NB4 (cell line): Measurements from ENCODE around the gene KITLG.
"Not testable (repeated sequence)": the region's sequence is repeated elsewhere in the genome, so short reads cannot be mapped to it uniquely, and the experiment has no call there.

Source experiments
- DNase-seq: peaks from one replicate; pipeline ENCODE4 v3.0.0; 2010; ENCODE audit warnings: low read depth
- H3K4me3 ChIP-seq: one replicate; pipeline ENCODE4 v1.5.1; 2011; ENCODE audit warnings: mild to moderate bottlenecking, low read depth, low read length, moderate library complexity
- CTCF ChIP-seq: IDR thresholded peaks from one replicate; pipeline ENCODE4 v1.5.1; 2012; ENCODE audit warnings: low read depth, low read length
- MAX ChIP-seq: IDR thresholded peaks from 2 replicates; pipeline ENCODE4 v1.6.1; 2011; ENCODE audit warnings: low read depth, low read length
- MYC ChIP-seq: IDR thresholded peaks from 2 replicates; pipeline ENCODE4 v1.6.1; 2011; ENCODE audit warnings: low read depth, low read length
- POLR2A ChIP-seq: IDR thresholded peaks from 2 replicates; pipeline ENCODE4 v1.6.1; 2011; ENCODE audit warnings: mild to moderate bottlenecking; ENCODE audit not compliant: insufficient read length; ENCODE audit errors: extremely low read depth

KITLG gene

GRCh38 chr12:88553941-88554658, 26.2 kb downstream of the KITLG start:
- TF ChIP-seq MAX, result no peak
- no peak for TF ChIP-seq CTCF
- no peak for TF ChIP-seq POLR2A
- TF ChIP-seq MYC, result no peak
- no peak for DNase-seq
- no peak overlapping the region for H3K4me3 ChIP-seq

- TF ChIP-seq CTCF, result no peak
- no peak for TF ChIP-seq MAX
- no peak for TF ChIP-seq POLR2A
- no peak for TF ChIP-seq MYC
- DNase-seq, result no peak
- H3K4me3 ChIP-seq, result no peak overlapping the region
Measured at GRCh38 chr12:88552610-88553079, 27.6 kb downstream of the KITLG start.

- no peak for TF ChIP-seq MAX
- TF ChIP-seq CTCF, result no peak
- TF ChIP-seq MYC, result no peak
- TF ChIP-seq POLR2A, result no peak
- H3K4me3 ChIP-seq, result no peak overlapping the region
- DNase-seq, result no peak
Measured at GRCh38 chr12:88549929-88550328, 30.3 kb downstream of the KITLG start.

- not testable (repeated sequence) for DNase-seq
Measured at GRCh38 chr12:88547949-88548348, 32.3 kb downstream of the KITLG start.

GRCh38 chr12:88546853-88547252, 33.4 kb downstream of the KITLG start:
- no peak for DNase-seq
- TF ChIP-seq POLR2A, result no peak
- TF ChIP-seq CTCF, result no peak
- no peak for TF ChIP-seq MAX
- no peak for TF ChIP-seq MYC
- H3K4me3 ChIP-seq, result no peak overlapping the region

More at GRCh38 chr12:88547949-88548348, 32.3 kb downstream of the KITLG start:
- H3K4me3 ChIP-seq, result not testable (repeated sequence)

- no peak overlapping the region for H3K4me3 ChIP-seq
- no peak for DNase-seq
- TF ChIP-seq POLR2A (no peak), CTCF (no peak), MYC (no peak), MAX (no peak)
Measured at GRCh38 chr12:88546226-88546625, 34.0 kb downstream of the KITLG start.
